Liver (tissue), 9 donors: Measurements from ENCODE around the gene FTO. TPM values are rescaled to one million over a fixed set of nuclear protein-coding genes. Genes with fewer than 3 reads are reported as not detected.

Source experiments
- DNase-seq: peaks from one replicate; pipeline ENCODE4 v3.0.0-alpha.2; 2017; ENCODE audit warnings: low spot score
- H3K27ac ChIP-seq, 2 donors: one replicate each; pipeline ENCODE4 v1.7.0; 2013; ENCODE audit warnings: inconsistent platforms in 2 of 2, low read length in 2 of 2, control low read depth in 1 of 2, low read depth in 1 of 2, mild to moderate bottlenecking in 1 of 2
- H3K27me3 ChIP-seq, 4 donors: one replicate each; pipeline versions ENCODE4 v1.6.1 to v1.7.0; 2013; ENCODE audit warnings: low read length in 3 of 4, inconsistent platforms in 1 of 4, mild to moderate bottlenecking in 1 of 4, moderate library complexity in 1 of 4; ENCODE audit not compliant: control insufficient read depth in 4 of 4, insufficient read depth in 4 of 4
- H3K36me3 ChIP-seq, 4 donors: one replicate each; pipeline versions ENCODE4 v1.6.1 to v1.7.0; 2013; ENCODE audit warnings: low read length in 3 of 4, mild to moderate bottlenecking in 3 of 4, low read depth in 1 of 4, moderate library complexity in 1 of 4; ENCODE audit not compliant: control insufficient read depth in 4 of 4, insufficient read depth in 3 of 4
- H3K4me1 ChIP-seq, 4 donors: one replicate each; pipeline versions ENCODE4 v1.6.1 to v1.7.0; 2013; ENCODE audit warnings: low read length in 3 of 4, mild to moderate bottlenecking in 3 of 4, moderate library complexity in 1 of 4; ENCODE audit not compliant: control insufficient read depth in 4 of 4, insufficient read depth in 4 of 4
- H3K4me3 ChIP-seq, 3 donors: one replicate each; pipeline versions ENCODE4 v1.6.1 to v1.7.0; 2013; ENCODE audit warnings: low read length in 3 of 3, control low read depth in 1 of 3, low read depth in 1 of 3, mild to moderate bottlenecking in 1 of 3
- H3K9ac ChIP-seq, 2 donors: one replicate each; pipeline ENCODE4 v1.7.0; 2013; ENCODE audit warnings: low read length in 2 of 2, mild to moderate bottlenecking in 2 of 2, moderate library complexity in 2 of 2, control low read depth in 1 of 2, low read depth in 1 of 2
- H3K9me3 ChIP-seq, 4 donors: one replicate each; pipeline versions ENCODE4 v1.6.1 to v1.7.0; 2013; ENCODE audit warnings: low read length in 3 of 4; ENCODE audit not compliant: control insufficient read depth in 4 of 4
- ATF3 ChIP-seq: IDR thresholded peaks from 2 replicates; pipeline ENCODE4 v1.6.1; 2016; ENCODE audit warnings: antibody characterized with exemption
- EGR1 ChIP-seq, 2 donors: IDR thresholded peaks; 2 replicates each; pipeline ENCODE4 v1.6.1; 2016 to 2018; ENCODE audit warnings: antibody characterized with exemption in 2 of 2, low read depth in 2 of 2
- FOXA1 ChIP-seq: IDR thresholded peaks from 2 replicates; pipeline ENCODE4 v1.6.1; 2016; ENCODE audit warnings: antibody characterized with exemption
- FOXA2 ChIP-seq: IDR thresholded peaks from 2 replicates; pipeline ENCODE4 v1.6.1; 2016; ENCODE audit warnings: antibody characterized with exemption
- GABPA ChIP-seq, 2 donors: IDR thresholded peaks in 1 of 2; conservative IDR thresholded peaks in 1 of 2; 2 replicates each; pipeline ENCODE4 v1.6.1; 2016; ENCODE audit warnings: antibody characterized with exemption in 2 of 2, mild to moderate bottlenecking in 1 of 2, moderate library complexity in 1 of 2
- HNF4A ChIP-seq, 2 donors: conservative IDR thresholded peaks; 2 replicates each; pipeline ENCODE4 v1.6.1; 2016; ENCODE audit warnings: antibody characterized with exemption in 2 of 2, mild to moderate bottlenecking in 2 of 2
- HNF4G ChIP-seq: IDR thresholded peaks from 2 replicates; pipeline ENCODE4 v1.6.1; 2016; ENCODE audit warnings: antibody characterized with exemption
- JUND ChIP-seq, 2 donors: IDR thresholded peaks; 2 replicates each; pipeline ENCODE4 v1.6.1; 2016; ENCODE audit warnings: antibody characterized with exemption in 2 of 2
- NR2F2 ChIP-seq: IDR thresholded peaks from 2 replicates; pipeline ENCODE4 v1.6.1; 2016; ENCODE audit warnings: antibody characterized with exemption
- RAD21 ChIP-seq, 2 donors: IDR thresholded peaks; 2 replicates each; pipeline ENCODE4 v1.6.1; 2016; ENCODE audit warnings: antibody characterized with exemption in 2 of 2, mild to moderate bottlenecking in 2 of 2
- RXRA ChIP-seq, 2 donors: IDR thresholded peaks; 2 replicates each; pipeline ENCODE4 v1.6.1; 2017 to 2018; ENCODE audit warnings: antibody characterized with exemption in 2 of 2, mild to moderate bottlenecking in 1 of 2
- SP1 ChIP-seq: IDR thresholded peaks from 2 replicates; pipeline ENCODE4 v1.6.1; 2018; ENCODE audit warnings: antibody characterized with exemption, mild to moderate bottlenecking
- YY1 ChIP-seq: IDR thresholded peaks from 2 replicates; pipeline ENCODE4 v1.6.1; 2016; ENCODE audit warnings: antibody characterized with exemption, mild to moderate bottlenecking
- ZBTB33 ChIP-seq: IDR thresholded peaks from 2 replicates; pipeline ENCODE4 v1.6.1; 2016; ENCODE audit warnings: antibody characterized with exemption
- WGBS: extraction: QIAGEN DNeasy Blood & Tissue Kit; methylation state at CpG from one replicate; pipeline ENCODE4 v1.1.7; 2013; 5-methylcytosine and 5-hydroxymethylcytosine counted together
- polyA plus RNA-seq, 2 donors: library from polyadenylated mRNA; stranded (reverse) in 1 of 2; unstranded in 1 of 2; fragments of 200-250 nt in 1 of 2; fragments of >200 nt in 1 of 2; fragmentation: Nextera tagmentation in 1 of 2; extraction: Ambion mirVana in 1 of 2; gene quantifications; one replicate each; pipeline versions ENCODE4 v1.2.1 to v1.2.3, GENCODE V29; 2013 to 2015
- total RNA-seq, 2 donors: library from RNA; depleted of rRNA; stranded (reverse); fragments of >200 nt; gene quantifications; one replicate each; pipeline ENCODE4 v1.2.3, GENCODE V29; 2014
- TF ChIP-seq, protein P1 (sequence below): fragments of 150-350 bp; IDR thresholded peaks from 2 replicates; pipeline ENCODE4 v1.5.1; 2017; ENCODE audit warnings: improper control_type of control experiment, low read depth, low read length; ENCODE audit not compliant: missing input control
- TF ChIP-seq, protein P2 (sequence below): IDR thresholded peaks from 2 replicates; pipeline ENCODE4 v1.6.1; 2016; ENCODE audit warnings: antibody characterized with exemption, mild to moderate bottlenecking
- donor health status: healthy.
- donor health status: healthy.
- donor health status: healthy.
- donor health status: healthy.
- donor health status: healthy.

Gene FTO
- total and polyA plus RNA-seq, 4 donors: 12.0 to 54.2 (median 24.6) TPM

DNA sequence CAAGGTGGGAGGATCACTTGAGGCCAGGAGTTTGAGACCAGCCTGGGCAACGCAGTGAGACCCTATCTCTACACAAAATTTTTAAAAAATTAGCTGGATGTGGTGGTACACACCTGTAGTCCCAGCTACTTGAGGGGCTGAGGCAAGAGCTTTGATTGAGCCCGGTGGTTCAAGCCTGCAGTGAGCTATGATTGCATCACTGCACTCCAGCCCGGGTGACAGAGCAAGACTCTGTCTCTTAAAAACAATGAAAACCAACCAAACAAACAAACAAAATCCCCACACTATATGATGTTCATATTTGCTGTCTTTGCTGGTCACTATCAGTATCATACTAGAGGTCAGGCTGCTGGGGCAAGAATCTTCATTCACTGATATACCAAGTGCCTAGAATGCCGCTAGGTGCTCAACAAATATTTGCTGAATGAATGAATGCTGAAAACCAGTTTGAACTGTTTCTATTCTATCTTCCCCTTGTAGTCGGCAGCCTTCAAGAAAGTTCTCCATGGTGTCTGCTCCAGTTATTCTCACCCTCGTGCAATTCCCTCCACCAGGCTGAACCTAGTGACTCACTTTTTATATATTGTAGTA lies 455.6 kb downstream of the FTO start (continued):
- no peak for TF ChIP-seq ZBTB33

GRCh38 chr16:54160252-54160860 lies 456.4 kb downstream of the FTO start:
- H3K27ac ChIP-seq: no peak overlapping the region
- WGBS: 89% methylated on average over 7 of the region's 7 CpGs
- H3K4me1 ChIP-seq: peaks cover 0 to 13% (median 8%) of the 10 kb centered on the region in 4 donors
- DNase-seq: no peak
- TF ChIP-seq GABPA (IDR thresholded peaks at IDR 0.05 in 1 of 2, conservative IDR thresholded peaks at IDR 0.05 in 1 of 2) (no peak), RXRA (IDR thresholded peaks at IDR 0.05) (no peak), EGR1 (IDR thresholded peaks at IDR 0.05; ENCODE audit: low read depth in 2 of 2) (no peak), FOXA2 (no peak), HNF4A (conservative IDR thresholded peaks at IDR 0.05) (no peak), RAD21 (IDR thresholded peaks at IDR 0.05) (no peak), ZBTB33 (no peak), NR2F2 (no peak), SP1 (no peak), FOXA1 (no peak), JUND (IDR thresholded peaks at IDR 0.05) (no peak), YY1 (no peak), ATF3 (no peak), HNF4G (no peak)
- TF ChIP-seq, protein P1, sequence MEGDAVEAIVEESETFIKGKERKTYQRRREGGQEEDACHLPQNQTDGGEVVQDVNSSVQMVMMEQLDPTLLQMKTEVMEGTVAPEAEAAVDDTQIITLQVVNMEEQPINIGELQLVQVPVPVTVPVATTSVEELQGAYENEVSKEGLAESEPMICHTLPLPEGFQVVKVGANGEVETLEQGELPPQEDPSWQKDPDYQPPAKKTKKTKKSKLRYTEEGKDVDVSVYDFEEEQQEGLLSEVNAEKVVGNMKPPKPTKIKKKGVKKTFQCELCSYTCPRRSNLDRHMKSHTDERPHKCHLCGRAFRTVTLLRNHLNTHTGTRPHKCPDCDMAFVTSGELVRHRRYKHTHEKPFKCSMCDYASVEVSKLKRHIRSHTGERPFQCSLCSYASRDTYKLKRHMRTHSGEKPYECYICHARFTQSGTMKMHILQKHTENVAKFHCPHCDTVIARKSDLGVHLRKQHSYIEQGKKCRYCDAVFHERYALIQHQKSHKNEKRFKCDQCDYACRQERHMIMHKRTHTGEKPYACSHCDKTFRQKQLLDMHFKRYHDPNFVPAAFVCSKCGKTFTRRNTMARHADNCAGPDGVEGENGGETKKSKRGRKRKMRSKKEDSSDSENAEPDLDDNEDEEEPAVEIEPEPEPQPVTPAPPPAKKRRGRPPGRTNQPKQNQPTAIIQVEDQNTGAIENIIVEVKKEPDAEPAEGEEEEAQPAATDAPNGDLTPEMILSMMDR: no peak
- TF ChIP-seq, protein P2, sequence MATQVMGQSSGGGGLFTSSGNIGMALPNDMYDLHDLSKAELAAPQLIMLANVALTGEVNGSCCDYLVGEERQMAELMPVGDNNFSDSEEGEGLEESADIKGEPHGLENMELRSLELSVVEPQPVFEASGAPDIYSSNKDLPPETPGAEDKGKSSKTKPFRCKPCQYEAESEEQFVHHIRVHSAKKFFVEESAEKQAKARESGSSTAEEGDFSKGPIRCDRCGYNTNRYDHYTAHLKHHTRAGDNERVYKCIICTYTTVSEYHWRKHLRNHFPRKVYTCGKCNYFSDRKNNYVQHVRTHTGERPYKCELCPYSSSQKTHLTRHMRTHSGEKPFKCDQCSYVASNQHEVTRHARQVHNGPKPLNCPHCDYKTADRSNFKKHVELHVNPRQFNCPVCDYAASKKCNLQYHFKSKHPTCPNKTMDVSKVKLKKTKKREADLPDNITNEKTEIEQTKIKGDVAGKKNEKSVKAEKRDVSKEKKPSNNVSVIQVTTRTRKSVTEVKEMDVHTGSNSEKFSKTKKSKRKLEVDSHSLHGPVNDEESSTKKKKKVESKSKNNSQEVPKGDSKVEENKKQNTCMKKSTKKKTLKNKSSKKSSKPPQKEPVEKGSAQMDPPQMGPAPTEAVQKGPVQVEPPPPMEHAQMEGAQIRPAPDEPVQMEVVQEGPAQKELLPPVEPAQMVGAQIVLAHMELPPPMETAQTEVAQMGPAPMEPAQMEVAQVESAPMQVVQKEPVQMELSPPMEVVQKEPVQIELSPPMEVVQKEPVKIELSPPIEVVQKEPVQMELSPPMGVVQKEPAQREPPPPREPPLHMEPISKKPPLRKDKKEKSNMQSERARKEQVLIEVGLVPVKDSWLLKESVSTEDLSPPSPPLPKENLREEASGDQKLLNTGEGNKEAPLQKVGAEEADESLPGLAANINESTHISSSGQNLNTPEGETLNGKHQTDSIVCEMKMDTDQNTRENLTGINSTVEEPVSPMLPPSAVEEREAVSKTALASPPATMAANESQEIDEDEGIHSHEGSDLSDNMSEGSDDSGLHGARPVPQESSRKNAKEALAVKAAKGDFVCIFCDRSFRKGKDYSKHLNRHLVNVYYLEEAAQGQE: no peak
- H3K9ac ChIP-seq: no peak overlapping the region
- no peaks in the 10 kb centered on the region for H3K36me3 ChIP-seq
- no peaks in the 10 kb centered on the region for H3K27me3 ChIP-seq
- H3K4me3 ChIP-seq: no peak overlapping the region
- H3K9me3 ChIP-seq: no peaks in the 10 kb centered on the region
